HG03571 (cell line): Measurements from ENCODE around the gene TXNL1.
A peak's percentile ranks its signal among the peaks of the same experiment; 100 is the strongest.
"Not testable (repeated sequence)": the region's sequence is repeated elsewhere in the genome, so short reads cannot be mapped to it uniquely, and the experiment has no call there.

ENCODE experiments used
- ATAC-seq: cut with Tn5 transposase; IDR thresholded peaks from one replicate; pipeline ENCODE4 v1.9.1; 2021; ENCODE audit not compliant: unreplicated experiment

Gene TXNL1

GRCh38 chr18:56638232-56639103 lies at the start of gene TXNL1:
Gene TXNL1 (minus strand): TSS chr18:56638592. CDS start chr18:56638440, 152 bp downstream.
- ATAC-seq = peak; percentile 96

- ATAC-seq = no peak
These were observed 45.9 kb upstream of the TXNL1 start for GRCh38 chr18:56684277-56684676.

GRCh38 chr18:56678836-56679565 lies 40.6 kb upstream of the TXNL1 start:
- ATAC-seq = no peak

GRCh38 chr18:56676639-56677038 lies 38.2 kb upstream of the TXNL1 start:
- no peak for ATAC-seq

- no peak for ATAC-seq
These were observed 34.6 kb upstream of the TXNL1 start for GRCh38 chr18:56672981-56673380.

GRCh38 chr18:56672391-56672790 lies 34.0 kb upstream of the TXNL1 start:
- no peak for ATAC-seq

- ATAC-seq = no peak
These were observed 24.5 kb upstream of the TXNL1 start for GRCh38 chr18:56662902-56663301.

- ATAC-seq = no peak
These were observed 24.1 kb upstream of the TXNL1 start for GRCh38 chr18:56662502-56662901.

GRCh38 chr18:56662063-56662408 lies 23.6 kb upstream of the TXNL1 start:
- ATAC-seq = no peak

GRCh38 chr18:56661360-56662062 lies 23.1 kb upstream of the TXNL1 start:
- ATAC-seq = no peak

- no peak for ATAC-seq
These were observed 22.3 kb upstream of the TXNL1 start for GRCh38 chr18:56660655-56661054.

- ATAC-seq = no peak
These were observed 20.7 kb upstream of the TXNL1 start for GRCh38 chr18:56659111-56659510.

GRCh38 chr18:56658261-56658660 lies 19.9 kb upstream of the TXNL1 start:
- ATAC-seq = no peak

- ATAC-seq = not testable (repeated sequence)
These were observed 15.9 kb upstream of the TXNL1 start for GRCh38 chr18:56654280-56654679.

GRCh38 chr18:56652802-56653201 lies 14.4 kb upstream of the TXNL1 start:
- ATAC-seq = no peak

GRCh38 chr18:56651771-56652092 lies 13.3 kb upstream of the TXNL1 start:
- no peak for ATAC-seq

- peak; percentile 96 for ATAC-seq
These were observed 12.8 kb upstream of the TXNL1 start, which contains the start of gene WDR7 for GRCh38 chr18:56650944-56651770. Gene WDR7 (plus strand): TSS chr18:56651359. CDS start chr18:56672516, 21,157 bp downstream.

GRCh38 chr18:56649996-56650395 lies 11.6 kb upstream of the TXNL1 start:
- no peak for ATAC-seq

GRCh38 chr18:56647951-56648893 lies 9.8 kb upstream of the TXNL1 start:
- ATAC-seq = no peak

- ATAC-seq = no peak
These were observed 8.7 kb upstream of the TXNL1 start for GRCh38 chr18:56647071-56647470.
